Measurements from ENCODE around the gene RGS3.

Gene RGS3

DNA sequence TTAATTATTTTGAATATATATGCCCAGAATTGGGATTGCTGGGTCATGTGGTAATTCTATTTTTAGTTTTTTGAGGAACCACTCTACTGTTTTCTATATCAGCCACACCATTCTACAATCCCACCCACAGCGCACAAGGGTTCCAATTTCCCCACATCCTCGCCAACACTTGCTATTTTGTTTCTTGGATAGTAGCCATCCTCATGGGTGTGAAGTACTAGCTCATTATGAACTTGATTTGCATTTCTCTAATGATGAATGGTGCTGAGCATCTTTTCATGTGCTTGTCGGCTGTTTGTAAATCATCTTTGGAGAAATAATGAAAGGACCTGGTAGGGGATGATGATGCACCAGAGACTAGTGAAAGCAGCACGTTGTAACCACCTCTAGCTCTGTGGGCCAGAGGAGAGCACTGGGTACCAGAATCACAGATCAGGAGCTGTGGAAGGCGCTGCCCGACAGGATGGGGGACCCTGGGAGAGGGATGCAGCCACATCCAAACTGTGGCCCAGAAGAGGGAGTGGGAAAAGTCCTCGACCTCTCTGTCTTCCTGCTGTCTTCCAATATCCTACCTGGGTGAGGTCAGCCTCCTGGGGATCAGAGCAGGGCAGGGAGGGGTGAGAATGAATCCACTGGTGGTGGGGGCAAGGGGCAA is 155.4 kb downstream of the RGS3 start:
- DNase-seq (ENCODE audit: low read depth), result no peak

DNA sequence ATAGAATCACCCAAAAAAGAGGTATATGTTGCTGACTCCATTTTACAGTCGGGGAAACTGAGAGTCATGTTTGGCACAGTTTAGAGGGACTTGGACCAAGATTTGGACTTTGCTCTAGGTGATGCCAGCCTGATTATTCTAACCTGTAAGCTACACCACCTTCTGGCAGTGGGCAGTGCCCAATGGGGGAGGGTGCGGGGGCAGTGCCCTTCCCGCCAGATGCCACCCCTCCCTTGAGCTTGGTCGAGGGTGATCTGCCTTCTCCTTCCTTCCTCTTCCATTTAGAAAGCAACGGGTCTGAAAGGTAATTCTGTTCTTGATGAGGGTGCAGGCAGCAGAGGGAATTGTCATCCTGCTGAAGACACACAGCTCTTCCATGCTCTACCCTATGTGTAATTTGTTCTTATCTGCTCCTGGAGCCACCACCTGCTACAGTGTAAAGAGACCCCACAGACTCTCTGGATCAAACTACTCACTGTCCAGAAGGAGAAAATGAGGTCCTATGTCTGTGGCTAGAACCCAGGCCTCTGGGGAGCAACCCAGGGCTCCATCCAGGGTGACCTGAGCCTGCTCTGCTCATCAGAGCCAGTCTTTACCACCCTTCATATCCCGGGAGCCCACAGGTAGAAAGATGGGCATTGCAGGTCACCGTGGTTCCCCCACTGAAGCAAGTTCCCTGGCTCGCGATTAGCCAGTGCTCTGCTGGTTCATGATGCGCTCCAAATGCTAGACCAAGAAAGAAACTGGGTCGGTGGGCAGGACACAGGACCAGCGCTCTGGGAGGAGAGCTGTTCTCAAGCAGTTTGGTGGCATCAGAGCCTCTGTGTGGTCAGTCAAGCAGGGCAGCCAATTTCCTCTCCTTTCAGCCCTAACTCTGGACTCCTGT is 156.2 kb downstream of the RGS3 start:
- no peak for DNase-seq (ENCODE audit: low read depth)

DNA sequence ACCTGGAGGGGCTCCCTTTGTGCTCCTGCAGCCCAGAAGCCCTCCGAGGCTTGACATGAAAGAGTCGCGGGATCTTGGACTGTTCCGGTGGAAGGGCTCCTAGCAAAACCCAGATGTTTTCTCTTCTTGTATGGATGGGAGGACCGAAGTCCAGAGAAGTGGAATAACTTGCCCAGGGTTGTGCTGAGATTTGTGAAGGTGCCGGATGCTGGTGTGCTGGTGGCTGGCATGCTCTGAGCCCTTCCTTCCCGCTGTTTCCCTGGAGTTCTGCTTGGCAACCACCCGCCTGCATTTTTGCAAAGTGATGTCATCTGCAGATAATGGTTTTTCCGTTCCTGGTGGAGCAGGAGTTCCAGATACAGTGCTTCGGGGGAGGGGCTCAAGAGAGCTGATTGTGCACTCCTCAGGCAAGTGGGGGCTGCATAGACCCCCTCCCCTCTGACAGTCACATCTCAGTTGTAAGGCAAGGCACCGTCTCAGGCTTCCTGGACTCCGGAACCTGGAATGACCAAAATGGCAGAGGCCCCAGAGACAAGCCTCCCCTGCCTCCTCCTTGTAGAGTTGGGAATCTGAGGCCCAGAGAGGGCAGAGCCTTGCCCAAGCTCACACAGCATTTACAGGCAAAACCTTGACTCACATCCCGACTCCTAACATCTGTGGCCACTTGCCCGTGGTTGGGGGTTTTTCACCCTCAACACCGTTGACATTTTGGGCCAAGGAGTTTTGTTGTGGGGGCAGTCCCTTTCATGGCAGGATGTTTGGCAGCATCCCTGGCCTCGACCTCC is 157.0 kb downstream of the RGS3 start:
- no peak for DNase-seq (ENCODE audit: low read depth)

DNA sequence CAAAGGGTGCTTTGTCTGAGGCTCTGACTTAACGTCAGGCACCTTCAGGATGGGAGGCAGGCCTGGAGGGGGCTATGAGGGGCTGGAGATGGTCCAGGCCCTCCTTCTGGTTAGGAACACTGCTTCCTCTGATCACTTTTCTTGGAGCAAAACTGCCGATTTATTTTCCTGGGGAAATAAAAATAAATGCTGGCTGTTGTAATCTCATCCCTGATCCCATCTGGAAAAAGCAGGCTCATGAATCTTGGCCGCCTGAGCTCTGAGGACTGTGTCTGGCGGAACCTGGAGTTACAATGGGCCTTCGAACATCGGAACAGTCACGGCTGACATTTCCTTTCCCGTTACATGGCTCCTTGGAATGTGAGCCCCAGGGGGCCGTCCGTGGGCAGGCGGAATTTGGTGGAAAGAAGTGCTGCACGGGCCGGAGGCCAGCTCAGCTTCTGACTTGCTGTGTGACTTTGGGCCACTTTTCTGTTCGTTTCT is 157.8 kb downstream of the RGS3 start:
- DNase-seq (ENCODE audit: low read depth), result no peak

- DNase-seq (ENCODE audit: low read depth), result no peak
Measured at GRCh38 chr9:113621980-113622379, 158.5 kb downstream of the RGS3 start.

DNA sequence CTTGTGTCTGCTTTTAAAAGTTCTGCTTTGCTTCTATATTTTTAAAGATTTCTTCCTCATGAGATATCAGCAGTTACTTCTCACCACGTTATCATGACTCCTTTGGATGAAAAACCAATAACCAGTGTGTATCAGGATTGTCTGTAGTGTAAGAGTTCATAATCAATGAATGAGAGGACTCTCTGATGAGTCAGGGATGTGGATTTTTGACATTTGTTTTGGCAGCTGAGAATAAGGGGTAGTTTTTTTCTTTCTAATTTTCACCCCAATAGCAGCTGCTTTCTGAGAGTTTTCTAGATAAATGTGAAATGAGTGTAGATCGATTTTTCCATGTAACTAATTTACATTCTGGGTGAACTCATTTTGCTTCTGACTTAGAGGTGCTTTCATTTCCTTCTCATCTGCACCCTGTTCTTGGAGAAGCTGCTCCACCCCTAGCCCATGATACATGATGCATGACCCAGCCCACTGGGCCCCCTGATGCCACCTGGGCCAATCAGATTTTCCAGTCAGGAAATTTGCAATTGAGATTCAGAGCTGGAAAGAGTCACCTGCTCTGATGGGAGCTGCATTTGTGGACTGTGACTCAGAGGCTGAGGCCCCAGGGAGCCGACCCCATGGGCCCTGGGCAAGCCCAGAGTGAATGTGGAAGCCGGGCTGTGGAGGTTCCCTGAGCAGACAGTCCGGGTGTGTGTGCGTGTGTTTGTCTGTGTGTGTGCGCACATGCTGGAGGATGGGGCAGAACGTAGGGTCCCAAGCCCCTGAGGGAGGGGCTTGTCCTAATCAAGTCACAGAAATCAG is 159.3 kb downstream of the RGS3 start:
- no peak for DNase-seq (ENCODE audit: low read depth)

DNA sequence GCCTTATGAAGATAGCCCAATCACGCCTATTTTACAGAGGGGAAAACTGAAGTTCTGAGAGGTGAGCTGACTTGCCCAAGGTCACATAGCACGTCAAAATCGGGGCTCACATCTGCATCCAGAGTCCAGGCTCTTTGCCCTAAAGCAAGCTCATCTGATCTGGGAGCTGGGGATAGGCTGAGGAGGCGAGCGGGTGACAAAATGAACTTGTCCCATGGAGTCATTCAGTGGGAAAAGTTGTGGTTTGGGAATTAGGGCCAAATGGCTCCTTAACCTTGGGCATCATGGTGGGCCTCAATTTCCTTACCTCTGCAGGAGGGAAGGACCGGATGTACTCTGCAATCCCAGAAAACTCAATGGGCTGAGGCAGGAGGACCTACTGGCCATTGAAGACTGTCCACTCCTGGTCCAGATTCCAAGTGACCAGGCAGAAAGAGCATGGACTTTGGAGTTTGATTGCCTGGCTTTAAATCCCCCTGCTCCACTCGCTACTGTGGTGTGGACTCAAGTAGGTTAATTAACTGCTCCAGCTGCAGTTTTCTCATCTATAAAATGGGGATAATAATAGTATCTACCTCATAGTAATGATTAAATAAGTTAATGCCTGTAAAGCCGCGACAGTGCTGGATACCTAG is 160.4 kb downstream of the RGS3 start:
- no peak for DNase-seq (ENCODE audit: low read depth)

DNA sequence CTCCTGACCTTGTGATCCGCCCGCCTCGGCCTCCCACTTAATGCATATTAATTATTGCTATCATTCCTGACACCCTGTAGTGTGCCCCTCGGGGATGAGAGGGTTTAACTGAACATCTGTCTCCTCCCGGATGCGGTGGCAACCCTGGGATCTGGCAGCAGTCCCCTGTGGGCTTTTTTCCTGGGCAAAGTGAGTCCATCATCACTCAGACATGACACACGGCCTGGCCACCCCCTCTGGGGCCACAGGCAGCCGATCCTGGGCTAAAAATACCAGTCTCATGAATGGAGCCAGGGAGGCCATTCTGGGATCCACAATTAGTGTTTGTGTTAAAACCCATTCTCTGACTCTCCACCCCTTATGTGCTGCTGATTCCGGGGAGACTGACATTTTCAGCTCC is 161.2 kb downstream of the RGS3 start:
- no peak for DNase-seq (ENCODE audit: low read depth)

GRCh38 chr9:113625486-113625885 is 162.0 kb downstream of the RGS3 start:
- DNase-seq (ENCODE audit: low read depth), result no peak

- DNase-seq (ENCODE audit: low read depth), result no peak
Measured at GRCh38 chr9:113626735-113627495, 163.4 kb downstream of the RGS3 start.

DNA sequence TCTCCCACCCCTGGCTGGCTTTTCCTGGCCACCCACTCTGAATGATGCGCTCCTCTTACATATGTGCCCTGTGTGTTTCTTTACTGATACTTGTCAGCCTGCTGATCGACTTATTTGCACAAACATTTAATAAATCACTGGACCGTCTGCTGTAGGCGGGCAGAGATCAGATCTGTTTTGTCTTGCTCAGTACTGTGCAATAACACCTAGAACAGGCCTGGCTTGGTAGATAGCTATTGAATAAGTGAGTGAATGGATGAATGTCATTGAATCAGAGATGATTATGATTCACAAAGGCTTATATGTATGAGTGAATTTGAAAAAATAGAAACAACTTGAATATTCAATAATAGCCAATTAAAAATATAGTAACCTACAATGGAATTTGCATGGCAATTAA is 165.1 kb downstream of the RGS3 start:
- DNase-seq (ENCODE audit: low read depth), result no peak

- no peak for DNase-seq (ENCODE audit: low read depth)
Measured at GRCh38 chr9:113630386-113631136, 167.0 kb downstream of the RGS3 start.

DNA sequence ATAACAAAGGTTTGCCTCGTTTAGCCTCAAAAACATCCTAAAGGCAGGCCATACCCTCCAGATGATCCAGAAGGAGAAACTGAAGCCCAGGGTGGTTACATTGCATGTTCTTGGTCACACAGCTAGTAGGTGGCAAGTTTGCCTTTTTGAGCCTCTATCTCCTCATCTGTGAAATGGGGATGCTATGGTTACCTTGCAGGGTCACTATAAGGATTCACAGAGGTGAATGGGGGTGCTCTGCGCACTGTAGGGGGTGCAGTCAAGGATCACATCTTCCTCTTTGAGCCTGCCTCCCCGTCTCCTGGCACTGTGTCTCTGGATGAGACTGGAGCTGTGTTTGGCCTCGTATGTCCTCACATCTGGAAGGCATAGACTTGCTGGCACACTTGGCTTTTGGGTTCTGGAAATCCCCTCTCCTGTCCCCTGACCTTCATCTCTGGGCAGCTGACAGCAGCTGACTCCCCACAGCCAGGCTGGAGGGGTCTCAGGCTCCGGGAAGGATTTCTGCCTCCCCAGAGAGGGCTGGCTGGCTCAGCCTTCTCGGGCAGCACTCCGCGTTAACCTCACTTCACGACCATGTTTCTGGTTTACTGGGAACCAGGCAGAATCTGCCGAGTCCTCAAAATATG is 167.7 kb downstream of the RGS3 start:
- DNase-seq (ENCODE audit: low read depth), result no peak

GRCh38 chr9:113631871-113632665 is 168.5 kb downstream of the RGS3 start:
- DNase-seq (ENCODE audit: low read depth), result no peak

- DNase-seq (ENCODE audit: low read depth), result no peak
Measured at GRCh38 chr9:113632776-113633590, 169.5 kb downstream of the RGS3 start.

GRCh38 chr9:113633782-113634595 is 170.5 kb downstream of the RGS3 start:
- DNase-seq (ENCODE audit: low read depth), result no peak
